VCaP (cell line): ENCODE measurements around the gene KLHL7.

Experiments used
- H3K27ac ChIP-seq: fragments of 450-650 bp; 2 replicates; pipeline ENCODE4 v1.5.1; 2017
- TF ChIP-seq, protein P1 (sequence below): fragments of 450-650 bp; conservative IDR thresholded peaks from 2 replicates; pipeline ENCODE4 v1.5.1; 2017; ENCODE audit warnings: mild to moderate bottlenecking, moderate library complexity

The KLHL7 gene

DNA sequence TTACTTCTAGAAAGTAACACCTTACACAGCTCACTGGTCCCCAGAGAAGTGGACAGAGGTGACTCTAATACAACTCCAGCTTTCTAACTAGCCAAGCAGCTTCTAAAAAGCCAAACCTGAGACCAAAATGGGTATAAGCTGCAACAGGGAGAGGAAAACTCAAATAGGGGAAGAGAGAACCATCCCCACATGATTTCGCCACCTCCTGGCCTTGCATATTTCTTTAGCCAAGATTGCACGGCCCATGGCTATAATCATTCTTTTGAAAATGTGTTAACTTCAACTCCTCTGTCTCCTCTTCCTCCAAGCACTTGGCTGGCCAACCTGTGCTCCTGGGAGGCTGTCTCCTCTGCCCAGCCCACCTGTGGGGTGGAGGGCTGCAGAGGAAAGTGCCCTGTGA lies 104.9 kb downstream of the KLHL7 start:
- no peak overlapping the region for H3K27ac ChIP-seq
- TF ChIP-seq, protein P1, sequence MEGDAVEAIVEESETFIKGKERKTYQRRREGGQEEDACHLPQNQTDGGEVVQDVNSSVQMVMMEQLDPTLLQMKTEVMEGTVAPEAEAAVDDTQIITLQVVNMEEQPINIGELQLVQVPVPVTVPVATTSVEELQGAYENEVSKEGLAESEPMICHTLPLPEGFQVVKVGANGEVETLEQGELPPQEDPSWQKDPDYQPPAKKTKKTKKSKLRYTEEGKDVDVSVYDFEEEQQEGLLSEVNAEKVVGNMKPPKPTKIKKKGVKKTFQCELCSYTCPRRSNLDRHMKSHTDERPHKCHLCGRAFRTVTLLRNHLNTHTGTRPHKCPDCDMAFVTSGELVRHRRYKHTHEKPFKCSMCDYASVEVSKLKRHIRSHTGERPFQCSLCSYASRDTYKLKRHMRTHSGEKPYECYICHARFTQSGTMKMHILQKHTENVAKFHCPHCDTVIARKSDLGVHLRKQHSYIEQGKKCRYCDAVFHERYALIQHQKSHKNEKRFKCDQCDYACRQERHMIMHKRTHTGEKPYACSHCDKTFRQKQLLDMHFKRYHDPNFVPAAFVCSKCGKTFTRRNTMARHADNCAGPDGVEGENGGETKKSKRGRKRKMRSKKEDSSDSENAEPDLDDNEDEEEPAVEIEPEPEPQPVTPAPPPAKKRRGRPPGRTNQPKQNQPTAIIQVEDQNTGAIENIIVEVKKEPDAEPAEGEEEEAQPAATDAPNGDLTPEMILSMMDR, result no peak

DNA sequence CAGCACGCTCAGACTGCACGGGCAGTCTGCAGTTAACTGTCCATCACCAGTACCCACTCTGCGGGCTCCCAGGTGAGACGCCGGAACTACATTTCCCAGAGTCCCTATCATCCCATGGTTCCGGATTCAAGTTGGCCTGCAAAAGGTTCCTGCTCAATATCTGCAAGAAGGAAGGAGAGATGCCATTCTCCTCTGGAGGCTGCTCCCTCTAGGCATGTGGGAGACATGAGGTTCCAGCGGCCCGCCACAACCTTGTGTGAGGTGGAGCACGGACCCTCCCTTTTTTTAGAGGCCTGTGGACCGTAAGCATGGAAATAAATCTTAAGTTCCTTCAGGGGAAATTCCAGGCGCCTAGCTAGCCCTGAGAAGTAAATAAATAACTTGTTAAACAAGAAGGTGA lies 106.0 kb downstream of the KLHL7 start:
- H3K27ac ChIP-seq, result peak overlapping the region; percentile 61
- TF ChIP-seq, protein P1, result no peak

DNA sequence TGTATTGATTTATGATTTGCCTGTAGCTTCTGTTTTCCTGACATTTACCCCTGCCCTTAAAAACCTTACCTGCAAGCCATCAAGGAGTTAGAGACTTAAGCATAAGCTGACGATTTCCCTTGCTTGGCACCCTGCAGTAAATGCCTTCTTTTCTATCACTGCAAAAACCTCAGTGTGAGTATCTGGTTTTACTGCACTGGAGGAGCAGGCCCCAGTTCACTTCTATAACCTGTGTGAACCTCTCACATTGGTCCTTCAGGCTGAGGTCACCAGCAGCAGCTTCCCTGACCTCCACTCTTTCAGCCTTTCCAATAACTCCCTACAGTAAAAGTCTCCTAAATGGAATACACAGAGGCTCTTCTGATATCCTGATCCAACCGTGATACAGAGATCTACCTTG lies 106.8 kb downstream of the KLHL7 start:
- TF ChIP-seq, protein P1, result no peak
- peak overlapping the region; percentile 61 for H3K27ac ChIP-seq

DNA sequence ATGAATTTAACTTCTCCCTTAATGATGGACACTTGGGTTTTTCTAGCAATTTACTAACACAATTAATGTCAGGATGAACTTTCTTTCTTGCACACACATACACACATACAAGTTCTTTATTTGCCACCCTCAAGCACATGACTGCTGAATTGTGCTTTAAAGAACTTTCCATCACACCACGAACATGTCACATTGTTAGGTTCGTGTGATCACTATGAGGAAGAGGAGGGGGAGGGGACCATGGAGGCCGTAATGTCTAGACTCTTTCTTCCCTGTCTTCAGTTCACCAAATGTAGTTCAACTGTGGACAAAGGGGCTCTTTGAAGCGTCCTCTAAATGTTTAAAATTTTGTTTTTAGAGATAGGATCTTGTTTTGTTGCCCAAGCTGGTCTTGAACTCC lies 107.3 kb downstream of the KLHL7 start:
- TF ChIP-seq, protein P1, result no peak
- no peak overlapping the region for H3K27ac ChIP-seq

DNA sequence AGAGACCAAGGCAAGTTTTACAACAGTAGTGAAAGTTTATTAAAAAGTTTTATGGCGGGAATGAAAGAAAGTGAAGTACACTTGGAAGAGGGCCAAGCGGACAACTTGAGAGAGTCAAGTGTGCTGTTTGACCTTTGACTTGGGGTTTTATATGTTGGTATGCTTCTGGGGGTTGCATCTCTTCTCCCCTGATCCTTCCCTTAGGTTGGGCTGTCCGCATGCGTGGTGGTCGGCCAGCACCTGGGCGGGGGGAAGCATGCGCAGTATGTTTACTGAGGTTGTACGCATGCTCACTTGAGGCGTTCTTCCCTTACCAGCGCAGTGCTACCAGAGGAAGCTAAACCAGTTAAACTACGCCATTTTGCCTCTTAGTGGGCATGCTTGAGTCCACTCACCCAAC lies 108.2 kb downstream of the KLHL7 start:
- TF ChIP-seq, protein P1, result no peak
- H3K27ac ChIP-seq, result no peak overlapping the region

DNA sequence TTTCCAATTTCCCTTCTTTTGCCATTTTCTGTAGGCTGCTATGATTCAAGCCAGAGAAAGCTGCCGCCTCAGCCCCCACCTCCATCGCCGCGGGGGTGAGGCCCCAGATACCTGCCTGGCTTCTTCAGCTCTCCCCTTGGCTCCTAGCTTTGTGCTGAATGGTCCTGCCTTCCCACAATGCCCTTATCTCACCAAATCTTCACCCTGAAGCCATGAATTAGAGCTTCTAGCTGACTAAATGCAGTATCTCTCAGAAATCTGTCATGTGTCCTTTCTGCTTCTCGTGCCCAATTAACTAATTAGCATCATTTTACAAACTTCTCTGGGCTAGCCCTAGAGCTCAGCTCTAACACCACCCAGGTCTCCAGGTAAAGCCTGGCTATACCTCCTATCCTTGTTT lies 108.8 kb downstream of the KLHL7 start:
- H3K27ac ChIP-seq, result no peak overlapping the region
- TF ChIP-seq, protein P1, result no peak

DNA sequence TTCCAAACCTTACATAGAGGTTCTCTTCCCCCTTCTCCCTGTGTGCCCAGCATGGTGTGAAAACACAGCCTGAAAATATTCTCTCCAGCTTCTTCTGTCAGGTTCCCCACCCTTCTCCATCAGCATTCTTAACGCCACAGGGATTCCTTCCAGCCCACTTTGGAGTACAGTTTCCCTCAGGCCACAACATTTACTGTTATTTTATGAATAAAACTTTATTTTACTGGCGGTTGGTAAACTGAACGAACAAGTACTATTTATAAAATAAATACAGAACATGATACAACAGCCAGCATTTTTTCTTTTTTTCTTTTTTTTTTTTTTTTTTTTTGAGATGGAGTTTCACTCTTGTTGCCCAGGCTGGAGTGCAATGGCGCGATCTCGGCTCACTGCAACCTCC lies 109.4 kb downstream of the KLHL7 start:
- H3K27ac ChIP-seq, result no peak overlapping the region
- TF ChIP-seq, protein P1, result no peak

DNA sequence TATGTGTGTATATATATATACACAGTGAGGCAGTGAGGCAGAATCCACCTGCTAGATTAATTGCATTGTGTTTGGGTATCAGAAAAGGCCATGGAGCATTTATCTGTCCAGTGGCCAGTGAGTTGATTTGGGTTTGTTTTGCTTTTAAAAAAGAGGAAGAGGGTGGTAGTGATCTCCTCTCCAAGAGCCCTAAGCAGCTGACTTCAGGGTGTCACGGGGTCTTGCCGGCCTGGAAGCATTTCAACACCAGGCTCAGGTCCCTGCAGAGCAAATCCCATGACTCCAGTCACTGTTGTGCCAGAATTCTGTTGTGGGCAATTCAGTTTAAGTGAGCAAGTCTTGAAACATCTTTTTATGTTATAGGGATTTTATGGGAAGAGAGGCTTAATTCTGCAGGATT lies 110.4 kb downstream of the KLHL7 start:
- no peak overlapping the region for H3K27ac ChIP-seq
- TF ChIP-seq, protein P1, result no peak
